K562 (cell line): Measurements from ENCODE around the gene CUX1. TPM values are rescaled to one million over a fixed set of nuclear protein-coding genes. Genes with fewer than 3 reads are reported as not detected.
A peak's percentile ranks its signal among the peaks of the same experiment; 100 is the strongest.

Source experiments
- CCNT2 ChIP-seq: IDR thresholded peaks from 2 replicates; pipeline ENCODE4 v1.6.1; 2011; ENCODE audit warnings: borderline replicate concordance, low read depth, mild to moderate bottlenecking, moderate library complexity, mixed read lengths, low read length; ENCODE audit not compliant: insufficient read length; ENCODE audit errors: extremely low read depth
- DACH1 ChIP-seq: fragments of 450-650 bp; IDR thresholded peaks from 2 replicates; pipeline ENCODE4 v1.6.1; 2018; ENCODE audit not compliant: partially characterized antibody
- E2F3 ChIP-seq: fragments of 250-450 bp; sonication (Bioruptor Pico); IDR thresholded peaks from 2 replicates; pipeline ENCODE4 v1.4.0; 2020; ENCODE audit warnings: mild to moderate bottlenecking
- ZNF318 ChIP-seq, 2 experiments: fragments of 450-650 bp; IDR thresholded peaks; 2 replicates each; pipeline ENCODE4 v1.6.1; 2016; ENCODE audit warnings: mild to moderate bottlenecking in 2 of 2, borderline replicate concordance in 1 of 2, low read depth in 1 of 2, moderate library complexity in 1 of 2
- polyA plus RNA-seq, 8 experiments: library from polyadenylated mRNA; depleted of rRNA in 4 of 8; stranded (reverse) in 5 of 8; unstranded in 3 of 8; fragments of >200 nt; fragmentation: Nextera tagmentation in 2 of 8; fragmentation: Illumina TruSeq in 1 of 8; extraction: Ambion mirVana in 2 of 8; extraction: Trizol in 1 of 8; gene quantifications; 2 replicates each; pipeline versions ENCODE4 v1.2.1 to v1.2.3, GENCODE V29; 2011 to 2014; ENCODE audit warnings: inconsistent platforms in 1 of 8, missing spikeins in 1 of 8
- total RNA-seq, 7 experiments: library from RNA; depleted of rRNA in 6 of 7; stranded (reverse); fragments of >200 nt in 6 of 7; fragmentation: Illumina TruSeq in 2 of 7; extraction: Trizol in 2 of 7; gene quantifications; 2 replicates each; pipeline versions ENCODE4 v1.2.1 to v1.2.3, GENCODE V29; 2011 to 2021; ENCODE audit warnings: low replicate concordance in 1 of 7

The CUX1 gene
- total and polyA plus RNA-seq, 9 of the 15 experiments (the other 6 are each of a cell fraction or from before 2014, with no cell fraction given), result 3.6 to 55.3 (median 25.2) TPM

DNA sequence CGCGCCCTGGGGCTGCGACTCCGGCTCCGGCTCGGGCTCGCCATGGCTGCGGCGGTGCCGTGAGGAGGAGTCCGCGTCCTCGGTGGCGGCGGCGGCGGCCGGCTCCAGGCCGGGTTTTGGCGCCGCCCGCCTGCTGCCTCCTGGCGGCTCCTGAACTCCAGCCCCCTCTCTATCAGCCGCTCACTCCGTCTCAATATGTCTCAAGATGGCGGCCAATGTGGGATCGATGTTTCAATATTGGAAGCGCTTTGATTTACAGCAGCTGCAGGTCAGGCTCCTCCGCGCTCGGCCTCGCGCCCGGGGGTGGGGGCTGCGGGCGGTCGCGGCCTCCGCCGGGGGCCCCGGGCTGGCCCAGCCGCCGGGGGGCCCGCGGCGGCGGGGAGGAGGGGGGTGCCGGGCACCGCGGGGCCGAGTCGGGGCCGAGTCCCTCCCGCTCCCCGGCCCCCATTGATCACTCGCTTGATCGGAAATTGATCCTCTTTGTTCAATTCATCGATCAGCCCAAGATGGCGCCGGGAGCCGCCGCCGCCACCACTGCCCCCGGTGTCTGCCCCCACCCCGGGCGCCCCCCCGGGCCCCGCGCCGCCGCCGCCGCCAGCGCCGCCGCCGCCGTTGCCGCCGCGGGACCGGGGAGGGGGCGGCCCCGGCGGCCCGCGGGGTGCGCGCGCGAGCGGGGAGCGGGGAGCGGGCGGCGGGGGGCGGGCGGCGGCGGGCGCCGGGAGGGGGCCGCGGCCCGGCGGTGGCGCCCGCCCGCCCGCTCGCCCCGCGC, 1.4 kb upstream of the CUX1 start (continued):
- TF ChIP-seq DACH1 (no peak), E2F3 (CRISPR knock-in tag) (no peak), CCNT2 (peak; percentile 42), ZNF318 (IDR thresholded peaks at IDR 0.05; ENCODE audit: borderline replicate concordance in 1 of 2, low read depth in 1 of 2) (no peak)
